DOHH2 (cell line): ENCODE results near the gene SPINT2.

ENCODE experiments used
- EZH2phosphoT487 ChIP-seq: fragments of 200-600 bp; sonication (generic); IDR thresholded peaks from 2 replicates; pipeline ENCODE4 v1.6.1; 2017; ENCODE audit warnings: borderline replicate concordance, mild to moderate bottlenecking, antibody characterized with exemption, low read length, moderate library complexity, mixed read lengths
- TF ChIP-seq, protein P1 (sequence below): fragments of 200-600 bp; sonication (generic); IDR thresholded peaks from one replicate; pipeline ENCODE4 v1.5.1; 2014; ENCODE audit warnings: antibody characterized with exemption, mild to moderate bottlenecking, low read depth, low read length; ENCODE audit not compliant: poor library complexity, severe bottlenecking

DNA sequence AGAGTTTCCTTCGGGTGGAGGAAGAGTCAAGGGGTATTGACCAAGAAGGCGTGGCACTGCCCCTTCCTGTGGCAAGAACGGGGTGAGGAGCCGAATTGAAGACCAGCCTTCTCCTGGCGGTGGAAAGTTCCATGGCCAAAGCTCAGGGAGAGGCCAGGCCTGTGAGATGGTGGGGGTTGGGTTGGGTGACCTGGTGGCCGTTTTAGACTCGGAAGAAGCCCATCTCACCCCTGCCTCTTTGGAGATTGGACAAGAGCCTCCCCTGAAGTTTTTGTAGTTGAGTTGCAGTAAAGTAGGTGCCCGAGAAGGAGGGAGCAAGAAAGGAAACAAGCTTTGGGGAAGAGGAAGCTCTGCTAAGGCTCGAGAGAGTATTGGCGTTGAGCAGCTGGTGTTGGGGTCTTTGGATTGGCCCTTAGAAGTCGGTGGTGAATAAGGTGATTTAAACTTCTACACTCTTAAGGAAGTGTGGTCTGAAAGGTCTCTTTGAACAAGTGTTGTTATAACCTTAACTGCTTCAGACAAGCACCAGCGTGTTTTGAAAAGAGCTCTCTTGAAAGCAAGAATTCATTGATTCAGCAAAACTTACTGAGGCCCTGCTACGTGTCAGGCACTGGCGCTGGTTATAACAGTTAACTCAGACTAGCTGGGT is 964 bp downstream of the SPINT2 start:
- TF ChIP-seq, protein P1, sequence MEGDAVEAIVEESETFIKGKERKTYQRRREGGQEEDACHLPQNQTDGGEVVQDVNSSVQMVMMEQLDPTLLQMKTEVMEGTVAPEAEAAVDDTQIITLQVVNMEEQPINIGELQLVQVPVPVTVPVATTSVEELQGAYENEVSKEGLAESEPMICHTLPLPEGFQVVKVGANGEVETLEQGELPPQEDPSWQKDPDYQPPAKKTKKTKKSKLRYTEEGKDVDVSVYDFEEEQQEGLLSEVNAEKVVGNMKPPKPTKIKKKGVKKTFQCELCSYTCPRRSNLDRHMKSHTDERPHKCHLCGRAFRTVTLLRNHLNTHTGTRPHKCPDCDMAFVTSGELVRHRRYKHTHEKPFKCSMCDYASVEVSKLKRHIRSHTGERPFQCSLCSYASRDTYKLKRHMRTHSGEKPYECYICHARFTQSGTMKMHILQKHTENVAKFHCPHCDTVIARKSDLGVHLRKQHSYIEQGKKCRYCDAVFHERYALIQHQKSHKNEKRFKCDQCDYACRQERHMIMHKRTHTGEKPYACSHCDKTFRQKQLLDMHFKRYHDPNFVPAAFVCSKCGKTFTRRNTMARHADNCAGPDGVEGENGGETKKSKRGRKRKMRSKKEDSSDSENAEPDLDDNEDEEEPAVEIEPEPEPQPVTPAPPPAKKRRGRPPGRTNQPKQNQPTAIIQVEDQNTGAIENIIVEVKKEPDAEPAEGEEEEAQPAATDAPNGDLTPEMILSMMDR = no peak
- no peak for TF ChIP-seq EZH2phosphoT487
